GM13977 (cell line): ENCODE measurements around the gene NCR1.

Experiments
- DNase-seq: peaks from one replicate; pipeline ENCODE4 v3.0.0; 2012; ENCODE audit warnings: low spot score
- CTCF ChIP-seq: IDR thresholded peaks from 2 replicates; pipeline ENCODE4 v1.5.1; 2012; ENCODE audit warnings: mild to moderate bottlenecking, control low read depth; ENCODE audit not compliant: insufficient read depth; ENCODE audit errors: extremely low read depth, missing control alignments
- in situ Hi-C: fragments of 300-500 bp; cut with MboI; formaldehyde crosslinking; loops from one replicate; pipeline ENCODE4 v1.12.0; 2022; ENCODE audit warnings: low sequenced_read_pairs, low pct_unique_long_range_greater_than_20kb, mixed read lengths, inconsistent platforms; ENCODE audit not compliant: unreplicated experiment

The NCR1 gene

GRCh38 chr19:54916822-54917221 lies 10.9 kb downstream of the NCR1 start:
- TF ChIP-seq CTCF = no peak
- DNase-seq = no peak

GRCh38 chr19:54918499-54918898 lies 12.6 kb downstream of the NCR1 start:
- TF ChIP-seq CTCF = no peak
- no peak for DNase-seq
- in situ Hi-C loops = loop anchor here (25.0 kb wide), 1 partner anchor 431 kb away; no protein-coding TSS in a partner anchor

More at GRCh38 chr19:54916822-54917221, 10.9 kb downstream of the NCR1 start:
- in situ Hi-C loops = loop anchor here (25.0 kb wide), 1 partner anchor 430 kb away; no protein-coding TSS in a partner anchor

- peak; percentile 24 for DNase-seq
- TF ChIP-seq CTCF = peak; percentile 30
- in situ Hi-C loops = loop anchor here (25.0 kb wide), 1 partner anchor 433 kb away; no protein-coding TSS in a partner anchor
Measured at GRCh38 chr19:54919646-54920563, 14.0 kb downstream of the NCR1 start.

GRCh38 chr19:54921082-54921481 lies 15.1 kb downstream of the NCR1 start:
- in situ Hi-C loops = loop anchor here (25.0 kb wide), 1 partner anchor 434 kb away; no protein-coding TSS in a partner anchor
- TF ChIP-seq CTCF = no peak
- DNase-seq = no peak

GRCh38 chr19:54923276-54923675 lies 17.3 kb downstream of the NCR1 start:
- no peak for TF ChIP-seq CTCF
- in situ Hi-C loops = loop anchor here (25.0 kb wide), 1 partner anchor 436 kb away; no protein-coding TSS in a partner anchor
- no peak for DNase-seq

GRCh38 chr19:54928299-54928698 lies 22.4 kb downstream of the NCR1 start:
- no peak for TF ChIP-seq CTCF
- no peak for DNase-seq
- in situ Hi-C loops = no loop called here
